Adipocyte (in vitro differentiated cells): ENCODE measurements around the gene RAB6B.
A peak's percentile ranks its signal among the peaks of the same experiment; 100 is the strongest.

ENCODE experiments used
- DNase-seq: peaks from one replicate; pipeline ENCODE4 v3.0.0-alpha.2; 2015; ENCODE audit warnings: low read depth
- H3K27me3 ChIP-seq: replicated peaks from 2 replicates; pipeline ENCODE4 v1.7.0; 2013; ENCODE audit warnings: mild to moderate bottlenecking, low read length, moderate library complexity; ENCODE audit not compliant: control insufficient read depth, insufficient read depth
- H3K36me3 ChIP-seq: 2 replicates; pipeline ENCODE4 v1.7.0; 2013; ENCODE audit warnings: low read length, mild to moderate bottlenecking, moderate library complexity; ENCODE audit not compliant: control insufficient read depth, insufficient read depth, severe bottlenecking
- H3K4me1 ChIP-seq: 2 replicates; pipeline ENCODE4 v1.7.0; 2013; ENCODE audit warnings: mild to moderate bottlenecking, low read length, moderate library complexity; ENCODE audit not compliant: control insufficient read depth, insufficient read depth
- H3K4me3 ChIP-seq: 2 replicates; pipeline ENCODE4 v1.7.0; 2013; ENCODE audit warnings: mild to moderate bottlenecking, low read length, moderate library complexity
- H3K9ac ChIP-seq: 2 replicates; pipeline ENCODE4 v1.7.0; 2013; ENCODE audit warnings: mild to moderate bottlenecking, low read length, moderate library complexity
- H3K9me3 ChIP-seq: 2 replicates; pipeline ENCODE4 v1.7.0; 2013; ENCODE audit warnings: mild to moderate bottlenecking, low read length, moderate library complexity; ENCODE audit not compliant: control insufficient read depth

RAB6B gene

GRCh38 chr3:133828576-133829309 lies 66.9 kb downstream of the RAB6B start:
- Histone ChIP-seq H3K4me3 (no peak overlapping the region), H3K9me3 (no peaks in the 10 kb centered on the region), H3K4me1 (no peaks in the 10 kb centered on the region), H3K27me3 (no peaks in the 10 kb centered on the region), H3K36me3 (peaks cover 9% of the 10 kb centered on the region), H3K9ac (no peak overlapping the region)
- DNase-seq: no peak

- H3K9me3 ChIP-seq: no peaks in the 10 kb centered on the region
- no peak overlapping the region for H3K4me3 ChIP-seq
- H3K4me1 ChIP-seq: no peaks in the 10 kb centered on the region
- H3K27me3 ChIP-seq: no peaks in the 10 kb centered on the region
- DNase-seq: no peak
- H3K36me3 ChIP-seq: peaks cover 15% of the 10 kb centered on the region
- no peak overlapping the region for H3K9ac ChIP-seq
Observed at GRCh38 chr3:133827684-133828083, 68.0 kb downstream of the RAB6B start.

GRCh38 chr3:133827136-133827535 lies 68.5 kb downstream of the RAB6B start:
- Histone ChIP-seq H3K9ac (no peak overlapping the region), H3K4me3 (no peak overlapping the region), H3K9me3 (no peaks in the 10 kb centered on the region), H3K27me3 (no peaks in the 10 kb centered on the region), H3K36me3 (peaks cover 19% of the 10 kb centered on the region), H3K4me1 (no peaks in the 10 kb centered on the region)
- DNase-seq: no peak

GRCh38 chr3:133825969-133826727 lies 69.5 kb downstream of the RAB6B start:
- H3K36me3 ChIP-seq: peaks cover 27% of the 10 kb centered on the region
- H3K9ac ChIP-seq: no peak overlapping the region
- no peaks in the 10 kb centered on the region for H3K27me3 ChIP-seq
- DNase-seq: no peak
- H3K4me1 ChIP-seq: peaks cover 7% of the 10 kb centered on the region
- no peaks in the 10 kb centered on the region for H3K9me3 ChIP-seq
- no peak overlapping the region for H3K4me3 ChIP-seq

- no peak overlapping the region for H3K9ac ChIP-seq
- H3K4me3 ChIP-seq: no peak overlapping the region
Observed at GRCh38 chr3:133824961-133825485, 70.7 kb downstream of the RAB6B start.

GRCh38 chr3:133821767-133822638 lies 73.7 kb downstream of the RAB6B start:
- H3K9ac ChIP-seq: no peak overlapping the region
- no peaks in the 10 kb centered on the region for H3K9me3 ChIP-seq
- peaks cover 62% of the 10 kb centered on the region for H3K36me3 ChIP-seq
- H3K27me3 ChIP-seq: no peaks in the 10 kb centered on the region
- H3K4me1 ChIP-seq: peaks cover 14% of the 10 kb centered on the region
- peak; percentile 39 for DNase-seq
- no peak overlapping the region for H3K4me3 ChIP-seq

More at GRCh38 chr3:133824961-133825485, 70.7 kb downstream of the RAB6B start:
- Histone ChIP-seq H3K36me3 (peaks cover 38% of the 10 kb centered on the region), H3K9me3 (no peaks in the 10 kb centered on the region), H3K4me1 (peaks cover 14% of the 10 kb centered on the region), H3K27me3 (no peaks in the 10 kb centered on the region)
- no peak for DNase-seq

GRCh38 chr3:133820889-133821675 lies 74.6 kb downstream of the RAB6B start:
- peaks cover 14% of the 10 kb centered on the region for H3K4me1 ChIP-seq
- no peaks in the 10 kb centered on the region for H3K9me3 ChIP-seq
- H3K9ac ChIP-seq: no peak overlapping the region
- peaks cover 72% of the 10 kb centered on the region for H3K36me3 ChIP-seq
- H3K4me3 ChIP-seq: no peak overlapping the region
- DNase-seq: no peak
- H3K27me3 ChIP-seq: no peaks in the 10 kb centered on the region

- Histone ChIP-seq H3K36me3 (peaks cover 81% of the 10 kb centered on the region), H3K4me1 (peaks cover 14% of the 10 kb centered on the region), H3K9ac (no peak overlapping the region), H3K4me3 (no peak overlapping the region), H3K9me3 (no peaks in the 10 kb centered on the region), H3K27me3 (no peaks in the 10 kb centered on the region)
- no peak for DNase-seq
Observed at GRCh38 chr3:133820129-133820528, 75.6 kb downstream of the RAB6B start.

- Histone ChIP-seq H3K4me3 (no peak overlapping the region), H3K9me3 (no peaks in the 10 kb centered on the region), H3K27me3 (no peaks in the 10 kb centered on the region), H3K9ac (no peak overlapping the region), H3K36me3 (peaks cover 90% of the 10 kb centered on the region), H3K4me1 (peaks cover 5% of the 10 kb centered on the region)
- DNase-seq: no peak
Observed at GRCh38 chr3:133815386-133815785, 80.3 kb downstream of the RAB6B start.

- H3K9me3 ChIP-seq: no peaks in the 10 kb centered on the region
- peaks cover 93% of the 10 kb centered on the region for H3K36me3 ChIP-seq
- H3K4me3 ChIP-seq: no peak overlapping the region
- no peaks in the 10 kb centered on the region for H3K27me3 ChIP-seq
- peaks cover 5% of the 10 kb centered on the region for H3K4me1 ChIP-seq
- DNase-seq: peak; percentile 1
- no peak overlapping the region for H3K9ac ChIP-seq
Observed at GRCh38 chr3:133812872-133813271, 82.8 kb downstream of the RAB6B start.
